Peyer's patch (tissue), 4 donors: Measurements from ENCODE around the gene CNTN4.

Experiments
- CTCF ChIP-seq, 6 experiments: fragments of 450-650 bp in 4 of 6; fragments of 200-600 bp in 2 of 6; sonication (generic) in 1 of 6; IDR thresholded peaks; one replicate each; pipeline ENCODE4 v1.5.1; 2017 to 2019; ENCODE audit warnings: antibody characterized with exemption in 6 of 6, mild to moderate bottlenecking in 3 of 6, moderate library complexity in 1 of 6
- POLR2A ChIP-seq, 2 donors: fragments of 450-650 bp; IDR thresholded peaks; one replicate each; pipeline ENCODE4 v1.5.1; 2017; ENCODE audit warnings: antibody characterized with exemption in 2 of 2, mild to moderate bottlenecking in 2 of 2, moderate library complexity in 2 of 2

- no peak for TF ChIP-seq CTCF (IDR thresholded peaks at IDR 0.05)
- no peak for TF ChIP-seq POLR2A (IDR thresholded peaks at IDR 0.05)
These were observed 789.9 kb downstream of the CNTN4 start for GRCh38 chr3:2888592-2888991.
